ENCODE measurements around the gene C18orf32.
"Not testable (repeated sequence)": the region's sequence is repeated elsewhere in the genome, so short reads cannot be mapped to it uniquely, and the experiment has no call there.

C18orf32 gene

GRCh38 chr18:49486953-49487710, at the start of gene C18orf32:
Gene C18orf32, minus strand, starts transcription at chr18:49487234. Its CDS starts 3,486 bp downstream, at chr18:49483748.
- no peak for FAIRE-seq

- no peak for FAIRE-seq
Observed at GRCh38 chr18:49534846-49535601, 48.0 kb upstream of the C18orf32 start.

GRCh38 chr18:49531678-49532153, 44.7 kb upstream of the C18orf32 start:
- no peak for FAIRE-seq

GRCh38 chr18:49529596-49529995, 42.6 kb upstream of the C18orf32 start:
- no peak for FAIRE-seq

GRCh38 chr18:49527631-49528327, 40.7 kb upstream of the C18orf32 start:
- FAIRE-seq, result no peak

GRCh38 chr18:49525981-49526380, 38.9 kb upstream of the C18orf32 start:
- no peak for FAIRE-seq

- FAIRE-seq, result no peak
Observed at GRCh38 chr18:49524951-49525350, 37.9 kb upstream of the C18orf32 start.

- no peak for FAIRE-seq
Observed at GRCh38 chr18:49524349-49524748, 37.3 kb upstream of the C18orf32 start.

GRCh38 chr18:49523580-49524093, 36.6 kb upstream of the C18orf32 start:
- FAIRE-seq, result not testable (repeated sequence)

GRCh38 chr18:49521216-49521835, 34.3 kb upstream of the C18orf32 start:
- FAIRE-seq, result no peak

GRCh38 chr18:49520661-49521145, 33.7 kb upstream of the C18orf32 start:
- FAIRE-seq, result no peak

- FAIRE-seq, result no peak
Observed at GRCh38 chr18:49519101-49519971, 32.3 kb upstream of the C18orf32 start.

- FAIRE-seq, result no peak
Observed at GRCh38 chr18:49517483-49517882, 30.4 kb upstream of the C18orf32 start.

GRCh38 chr18:49515516-49515915, 28.5 kb upstream of the C18orf32 start:
- no peak for FAIRE-seq

- not testable (repeated sequence) for FAIRE-seq
Observed at GRCh38 chr18:49515003-49515402, 28.0 kb upstream of the C18orf32 start.

- FAIRE-seq, result no peak
Observed at GRCh38 chr18:49514577-49514976, 27.5 kb upstream of the C18orf32 start.

- not testable (repeated sequence) for FAIRE-seq
Observed at GRCh38 chr18:49512876-49513275, 25.8 kb upstream of the C18orf32 start.

- FAIRE-seq, result no peak
Observed at GRCh38 chr18:49510393-49511115, 23.5 kb upstream of the C18orf32 start.

- FAIRE-seq, result not testable (repeated sequence)
Observed at GRCh38 chr18:49506438-49506837, 19.4 kb upstream of the C18orf32 start.

GRCh38 chr18:49503931-49504330, 16.9 kb upstream of the C18orf32 start:
- FAIRE-seq, result no peak

Measured in islet of Langerhans (tissue), 1 donor.